HL-60 (cell line): ENCODE data around the gene ARFIP1.

Experiments used
- GABPA ChIP-seq: IDR thresholded peaks from 2 replicates; pipeline ENCODE4 v1.6.1; 2012; ENCODE audit warnings: low read depth
- POLR2AphosphoS5 ChIP-seq: IDR thresholded peaks from 2 replicates; pipeline ENCODE4 v1.6.1; 2012; ENCODE audit warnings: low read depth
- TF ChIP-seq, protein P1 (sequence below): IDR thresholded peaks from one replicate; pipeline ENCODE4 v1.5.1; 2011; ENCODE audit warnings: low read length, control low read depth, inconsistent platforms; ENCODE audit not compliant: insufficient read depth

GRCh38 chr4:152785639-152786615 is 6.2 kb downstream of the ARFIP1 start:
- TF ChIP-seq, protein P1, sequence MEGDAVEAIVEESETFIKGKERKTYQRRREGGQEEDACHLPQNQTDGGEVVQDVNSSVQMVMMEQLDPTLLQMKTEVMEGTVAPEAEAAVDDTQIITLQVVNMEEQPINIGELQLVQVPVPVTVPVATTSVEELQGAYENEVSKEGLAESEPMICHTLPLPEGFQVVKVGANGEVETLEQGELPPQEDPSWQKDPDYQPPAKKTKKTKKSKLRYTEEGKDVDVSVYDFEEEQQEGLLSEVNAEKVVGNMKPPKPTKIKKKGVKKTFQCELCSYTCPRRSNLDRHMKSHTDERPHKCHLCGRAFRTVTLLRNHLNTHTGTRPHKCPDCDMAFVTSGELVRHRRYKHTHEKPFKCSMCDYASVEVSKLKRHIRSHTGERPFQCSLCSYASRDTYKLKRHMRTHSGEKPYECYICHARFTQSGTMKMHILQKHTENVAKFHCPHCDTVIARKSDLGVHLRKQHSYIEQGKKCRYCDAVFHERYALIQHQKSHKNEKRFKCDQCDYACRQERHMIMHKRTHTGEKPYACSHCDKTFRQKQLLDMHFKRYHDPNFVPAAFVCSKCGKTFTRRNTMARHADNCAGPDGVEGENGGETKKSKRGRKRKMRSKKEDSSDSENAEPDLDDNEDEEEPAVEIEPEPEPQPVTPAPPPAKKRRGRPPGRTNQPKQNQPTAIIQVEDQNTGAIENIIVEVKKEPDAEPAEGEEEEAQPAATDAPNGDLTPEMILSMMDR, result no peak
- TF ChIP-seq POLR2AphosphoS5, result no peak
- no peak for TF ChIP-seq GABPA
